Cardiac septum (tissue), 1 donor: ENCODE measurements around the gene CD86. TPM values are rescaled to one million over a fixed set of nuclear protein-coding genes. Genes with fewer than 3 reads are reported as not detected.
"Not testable (repeated sequence)": the region's sequence is repeated elsewhere in the genome, so short reads cannot be mapped to it uniquely, and the experiment has no call there.

Experiments used
- DNase-seq: peaks from one replicate; pipeline ENCODE4 v3.0.0-alpha.2; 2020; ENCODE audit warnings: low spot score
- intact Hi-C: fragments of 100-400 bp; cut with DNase I; formaldehyde crosslinking; loops from one replicate; pipeline ENCODE4 v1.14.0; 2022
- long read RNA-seq: library from polyadenylated mRNA; unstranded; transcript quantifications from one replicate; pipeline ENCODE4 v2.0.0, GENCODE V29; 2021
- total RNA-seq: library from RNA; stranded (reverse); fragmentation: NEBNext Ultra II Directional; extraction: Animal tissue kit (Norgen Biotek cat#: 25700); gene quantifications from one replicate; pipeline ENCODE4 v1.2.1, GENCODE V29; 2021
- donor health status: DM: no; HTN: no; CAD: no.

Gene CD86
- total RNA-seq, result 1.9 TPM
- long read RNA-seq, result 0 reads

DNA sequence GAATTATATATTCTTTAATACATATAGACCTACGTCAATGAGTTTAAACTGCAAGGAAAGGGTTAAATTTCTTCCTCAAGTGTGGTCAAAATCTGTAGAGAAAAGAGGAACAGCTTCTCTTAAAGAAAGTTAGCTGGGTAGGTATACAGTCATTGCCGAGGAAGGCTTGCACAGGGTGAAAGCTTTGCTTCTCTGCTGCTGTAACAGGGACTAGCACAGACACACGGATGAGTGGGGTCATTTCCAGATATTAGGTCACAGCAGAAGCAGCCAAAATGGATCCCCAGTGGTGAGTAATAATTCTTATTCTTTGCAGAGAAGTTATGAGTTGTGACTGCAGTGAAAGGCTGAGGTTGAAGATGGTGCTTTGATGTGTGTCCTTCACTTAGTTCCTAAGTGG, at the start of gene CD86:
Gene CD86, plus strand, starts transcription at position 148 of the 400 bp plus-strand sequence. Its CDS starts 128 bp downstream, at position 276.
- intact Hi-C loops, result no loop called here
- DNase-seq, result no peak

- DNase-seq, result no peak
- intact Hi-C loops, result no loop called here
Measured at GRCh38 chr3:122006267-122006666, 48.9 kb upstream of the CD86 start.

- no peak for DNase-seq
- intact Hi-C loops, result no loop called here
Measured at GRCh38 chr3:122008166-122008565, 47.0 kb upstream of the CD86 start.

DNA sequence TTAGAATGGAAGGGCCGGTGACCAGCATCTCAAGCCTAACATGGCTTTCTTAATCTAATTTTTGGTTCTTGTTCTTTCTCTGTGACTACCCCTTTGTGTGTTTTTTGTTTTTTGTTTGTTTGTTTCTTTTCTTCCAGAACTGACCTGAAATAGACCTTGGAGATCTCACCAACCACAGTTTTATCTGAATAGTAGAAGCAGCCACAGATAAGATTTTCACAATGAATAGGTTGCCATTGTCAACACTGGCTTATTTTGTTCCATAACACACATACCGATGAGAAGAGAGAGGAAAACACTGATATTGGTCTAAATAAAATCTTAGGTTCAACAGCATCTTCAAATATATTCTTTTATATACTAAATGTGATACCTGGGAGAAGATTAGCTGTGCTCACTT, 44.7 kb upstream of the CD86 start:
- no peak for DNase-seq
- intact Hi-C loops, result no loop called here

- intact Hi-C loops, result no loop called here
- DNase-seq, result no peak
Measured at GRCh38 chr3:122011396-122011795, 43.8 kb upstream of the CD86 start.

DNA sequence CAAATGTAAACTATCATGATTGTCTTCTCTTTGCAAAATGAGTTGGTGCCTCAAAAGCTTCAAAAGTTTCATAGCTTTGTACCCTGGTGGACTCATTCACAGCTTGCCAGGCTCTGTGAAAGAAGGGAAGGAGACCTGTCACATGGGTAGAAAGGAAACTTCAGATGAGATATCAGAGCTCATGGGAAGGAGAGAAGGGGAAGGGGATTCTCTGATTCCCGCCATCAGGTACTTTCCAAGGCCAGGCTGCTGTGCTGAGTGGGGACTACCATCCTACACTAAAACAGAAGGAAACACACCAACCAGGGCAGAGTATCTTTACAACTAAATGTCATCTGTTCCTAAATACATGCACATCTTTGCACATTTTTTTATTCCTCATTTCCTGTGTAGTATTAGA, 42.3 kb upstream of the CD86 start:
- intact Hi-C loops, result no loop called here
- no peak for DNase-seq

- DNase-seq, result no peak
- intact Hi-C loops, result no loop called here
Measured at GRCh38 chr3:122013448-122013925, 41.7 kb upstream of the CD86 start.

GRCh38 chr3:122014741-122015140, 40.4 kb upstream of the CD86 start:
- DNase-seq, result no peak
- intact Hi-C loops, result no loop called here

DNA sequence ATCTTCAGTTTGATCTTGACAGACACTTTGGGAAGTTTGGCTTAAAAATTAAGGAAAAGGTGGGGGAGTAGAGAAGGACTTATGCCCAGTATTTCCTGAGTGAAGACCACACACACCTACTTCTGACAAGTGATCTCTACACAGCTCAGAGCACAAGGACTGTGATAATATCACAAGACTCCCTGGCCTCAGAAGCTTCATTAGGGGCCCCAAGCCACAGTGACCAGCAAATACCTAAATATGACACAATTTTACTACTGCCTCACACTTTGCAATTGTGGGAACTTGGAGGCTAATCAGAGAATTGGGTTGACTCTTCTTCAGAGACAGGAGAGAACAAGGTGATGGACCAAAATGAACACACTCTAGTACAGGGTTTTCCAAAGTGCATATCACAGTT, 35.7 kb upstream of the CD86 start:
- intact Hi-C loops, result no loop called here

GRCh38 chr3:122021037-122021436, 34.1 kb upstream of the CD86 start:
- intact Hi-C loops, result no loop called here
- DNase-seq, result no peak

More for the DNA sequence above, 35.7 kb upstream of the CD86 start:
- DNase-seq, result no peak

GRCh38 chr3:122021811-122022401, 33.3 kb upstream of the CD86 start, which contains the start of gene ILDR1:
TSS of gene ILDR1 (minus strand) at chr3:122022247. CDS start at chr3:122022077, 170 bp downstream.
- intact Hi-C loops, result no loop called here
- DNase-seq, result no peak

- no peak for DNase-seq
- intact Hi-C loops, result no loop called here
Measured at GRCh38 chr3:122023335-122023910, 31.7 kb upstream of the CD86 start.

DNA sequence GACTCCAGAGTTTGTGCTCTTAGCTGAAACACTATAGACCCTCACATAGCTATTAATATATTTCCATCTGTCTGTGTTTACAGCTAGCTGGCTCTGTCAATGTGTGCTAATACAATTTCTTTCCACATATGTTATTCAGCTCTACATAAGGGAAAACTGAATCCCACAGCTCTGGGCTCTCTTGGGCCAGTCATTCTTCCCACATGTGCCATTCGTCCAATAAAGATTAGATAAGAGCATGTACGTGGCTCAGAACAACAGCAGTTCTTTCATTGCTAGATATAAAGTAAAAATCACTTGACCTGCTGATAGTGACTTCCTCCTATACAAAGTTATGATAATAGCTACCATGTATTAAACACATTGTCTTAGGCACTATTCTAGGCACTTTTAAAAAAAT, 30.4 kb upstream of the CD86 start:
- DNase-seq, result no peak
- intact Hi-C loops, result no loop called here

DNA sequence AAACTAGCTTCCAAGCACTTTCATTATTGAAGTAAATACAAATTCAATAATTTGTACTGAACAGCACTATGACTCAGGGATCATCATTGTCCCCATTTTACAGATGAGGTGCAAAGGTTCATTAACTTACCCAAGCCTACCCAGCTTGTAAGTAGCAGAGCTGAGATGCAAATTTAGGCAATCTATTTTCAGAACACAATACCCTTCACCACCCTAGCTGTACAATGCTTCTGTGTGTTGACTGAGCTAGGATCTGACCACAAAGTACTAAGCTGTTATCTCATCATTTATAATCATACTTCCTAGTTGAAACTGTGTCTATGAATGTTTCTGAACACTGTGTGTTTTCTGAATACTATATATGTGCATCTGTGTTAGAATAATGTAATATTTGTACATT, 29.9 kb upstream of the CD86 start:
- intact Hi-C loops, result no loop called here
- DNase-seq, result no peak

GRCh38 chr3:122030381-122031122, 24.6 kb upstream of the CD86 start:
- no peak for DNase-seq
- intact Hi-C loops, result no loop called here

- no peak for DNase-seq
- intact Hi-C loops, result no loop called here
Measured at GRCh38 chr3:122031123-122031468, 24.1 kb upstream of the CD86 start.

GRCh38 chr3:122032531-122032930, 22.6 kb upstream of the CD86 start:
- intact Hi-C loops, result no loop called here
- no peak for DNase-seq

- no peak for DNase-seq
- intact Hi-C loops, result no loop called here
Measured at GRCh38 chr3:122033023-122033422, 22.1 kb upstream of the CD86 start.

DNA sequence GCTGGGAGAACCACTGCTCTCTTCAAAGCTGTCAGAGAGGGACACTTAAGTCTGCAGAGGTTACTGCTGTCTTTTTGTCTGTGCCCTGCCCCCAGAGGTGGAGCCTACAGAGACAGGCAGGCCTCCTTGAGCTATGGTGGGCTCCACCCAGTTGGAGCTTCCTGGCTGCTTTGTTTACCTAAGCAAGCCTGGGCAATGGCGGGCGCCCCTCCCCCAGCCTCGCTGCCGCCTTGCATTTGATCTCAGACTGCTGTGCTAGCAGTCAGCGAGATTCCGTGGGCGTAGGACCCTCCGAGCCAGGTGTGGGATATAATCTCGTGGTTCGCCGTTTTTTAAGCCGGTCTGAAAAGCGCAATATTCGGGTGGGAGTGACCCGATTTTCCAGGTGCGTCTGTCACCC, 7.9 kb upstream of the CD86 start:
- intact Hi-C loops, result not testable (repeated sequence)

GRCh38 chr3:122047773-122048172, 7.4 kb upstream of the CD86 start:
- intact Hi-C loops, result not testable (repeated sequence)

More for the DNA sequence above, 7.9 kb upstream of the CD86 start:
- not testable (repeated sequence) for DNase-seq

GRCh38 chr3:122052968-122053367, 2.2 kb upstream of the CD86 start:
- intact Hi-C loops, result no loop called here
- no peak for DNase-seq

More at GRCh38 chr3:122047773-122048172, 7.4 kb upstream of the CD86 start:
- not testable (repeated sequence) for DNase-seq
